ENCODE measurements around the gene VAC14. TPM values are rescaled to one million over a fixed set of nuclear protein-coding genes. Genes with fewer than 3 reads are reported as not detected.
"Not testable (repeated sequence)": the region's sequence is repeated elsewhere in the genome, so short reads cannot be mapped to it uniquely, and the experiment has no call there.

VAC14 gene
- total and polyA plus RNA-seq, 4 donors: 19.8 to 25.0 (median 24.7) TPM

GRCh38 chr16:70678898-70679670 is 121.9 kb downstream of the VAC14 start:
- Histone ChIP-seq H3K27me3 (ENCODE audit: control insufficient read depth in 1 of 2, insufficient read depth in 2 of 2, low read length in 1 of 2) (no peaks in the 10 kb centered on the region), H3K9me3 (ENCODE audit: control insufficient read depth, low read length) (no peaks in the 10 kb centered on the region), H3K4me3 (ENCODE audit: low read length in 2 of 2) (no peak overlapping the region), H3K27ac (ENCODE audit: low read depth in 1 of 2, low read length in 2 of 2) (no peak overlapping the region), H3K36me3 (ENCODE audit: control insufficient read depth in 1 of 2, insufficient read depth in 2 of 2, low read length in 1 of 2) (peaks cover 0 to 5% of the 10 kb centered on the region in 2 donors), H3K4me1 (ENCODE audit: control insufficient read depth in 1 of 2, insufficient read depth in 2 of 2, low read length in 2 of 2) (no peaks in the 10 kb centered on the region)
- intact Hi-C loops (cut with DNase I): loop anchor here in 1 of 2 donors (10.0 kb wide), 1 partner anchor 676 kb away; the partner anchor contains the start of gene CALB2
- WGBS, 2 donors: 81% methylated on average over 27 to 31 of the region's 31 CpGs
- ATAC-seq (ENCODE audit: low FRiP score) (no peak), DNase-seq (peak; percentile 44 to 64)

DNA sequence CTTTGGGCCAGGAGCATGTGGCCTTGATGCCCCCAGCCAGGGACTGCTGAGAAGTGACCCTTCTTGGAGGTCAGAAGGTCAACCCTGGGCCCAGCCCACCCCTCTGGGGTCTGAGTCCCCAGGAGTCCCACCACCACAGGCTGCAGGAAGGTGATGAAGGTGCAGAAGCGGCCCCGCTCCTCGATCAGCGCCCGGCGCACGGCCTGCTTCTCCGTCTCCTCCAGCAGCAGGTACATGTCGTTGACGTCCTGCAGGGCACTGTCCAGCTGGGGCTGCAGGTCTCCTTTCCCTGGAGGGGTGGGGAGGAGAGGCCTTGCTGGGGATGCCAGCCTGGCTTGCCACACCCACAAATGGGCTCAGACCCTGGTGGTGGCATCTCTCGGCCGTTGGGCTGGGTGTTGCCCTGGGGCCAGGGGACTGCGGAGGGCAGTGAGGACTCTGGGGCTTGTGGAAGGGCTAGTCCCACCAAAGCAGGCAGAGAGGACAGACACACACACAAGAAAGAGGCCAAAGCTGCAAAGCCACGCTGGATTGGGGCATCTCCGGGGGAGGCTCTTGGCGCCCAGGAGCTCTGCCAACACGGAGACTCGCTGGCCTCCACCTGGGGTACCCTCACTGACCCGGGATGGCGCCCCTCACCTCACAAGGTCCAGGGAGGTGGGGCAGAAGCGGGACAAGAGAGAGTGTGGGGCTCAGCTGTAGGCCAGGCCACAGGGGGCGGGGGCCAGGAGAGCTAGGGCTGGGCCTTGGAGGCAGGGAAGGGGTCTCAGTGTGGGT is 122.6 kb downstream of the VAC14 start:
- H3K27me3 ChIP-seq (ENCODE audit: control insufficient read depth in 1 of 2, insufficient read depth in 2 of 2, low read length in 1 of 2): no peaks in the 10 kb centered on the region
- DNase-seq: peak; percentile 46 to 76
- no peak overlapping the region for H3K27ac ChIP-seq (ENCODE audit: low read depth in 1 of 2, low read length in 2 of 2)
- no peak for ATAC-seq (ENCODE audit: low FRiP score)
- 83 to 85% methylated on average over 22 of the region's 22 CpGs for WGBS, 2 donors
- H3K4me3 ChIP-seq (ENCODE audit: low read length in 2 of 2): no peak overlapping the region
- intact Hi-C loops (cut with DNase I): loop anchor here in 1 of 2 donors (10.0 kb wide), 1 partner anchor 676 kb away; the partner anchor contains the start of gene CALB2
- no peaks in the 10 kb centered on the region for H3K9me3 ChIP-seq (ENCODE audit: control insufficient read depth, low read length)
- H3K4me1 ChIP-seq (ENCODE audit: control insufficient read depth in 1 of 2, insufficient read depth in 2 of 2, low read length in 2 of 2): no peaks in the 10 kb centered on the region
- peaks cover 0 to 5% of the 10 kb centered on the region in 2 donors for H3K36me3 ChIP-seq (ENCODE audit: control insufficient read depth in 1 of 2, insufficient read depth in 2 of 2, low read length in 1 of 2)

GRCh38 chr16:70677499-70678120 is 123.3 kb downstream of the VAC14 start:
- no peaks in the 10 kb centered on the region for H3K9me3 ChIP-seq (ENCODE audit: control insufficient read depth, low read length)
- DNase-seq: peak in 1 of 2 donors; percentile 57
- intact Hi-C loops (cut with DNase I): loop anchor here in 1 of 2 donors (10.0 kb wide), 1 partner anchor 677 kb away; the partner anchor contains the start of gene CALB2
- no peaks in the 10 kb centered on the region for H3K4me1 ChIP-seq (ENCODE audit: control insufficient read depth in 1 of 2, insufficient read depth in 2 of 2, low read length in 2 of 2)
- H3K27ac ChIP-seq (ENCODE audit: low read depth in 1 of 2, low read length in 2 of 2): no peak overlapping the region
- peak; percentile 3 for ATAC-seq (ENCODE audit: low FRiP score)
- H3K4me3 ChIP-seq (ENCODE audit: low read length in 2 of 2): no peak overlapping the region
- WGBS, 2 donors: 87% methylated on average over 14 to 15 of the region's 15 CpGs
- no peaks in the 10 kb centered on the region for H3K27me3 ChIP-seq (ENCODE audit: control insufficient read depth in 1 of 2, insufficient read depth in 2 of 2, low read length in 1 of 2)
- H3K36me3 ChIP-seq (ENCODE audit: control insufficient read depth in 1 of 2, insufficient read depth in 2 of 2, low read length in 1 of 2): peaks cover 0 to 5% of the 10 kb centered on the region in 2 donors

DNA sequence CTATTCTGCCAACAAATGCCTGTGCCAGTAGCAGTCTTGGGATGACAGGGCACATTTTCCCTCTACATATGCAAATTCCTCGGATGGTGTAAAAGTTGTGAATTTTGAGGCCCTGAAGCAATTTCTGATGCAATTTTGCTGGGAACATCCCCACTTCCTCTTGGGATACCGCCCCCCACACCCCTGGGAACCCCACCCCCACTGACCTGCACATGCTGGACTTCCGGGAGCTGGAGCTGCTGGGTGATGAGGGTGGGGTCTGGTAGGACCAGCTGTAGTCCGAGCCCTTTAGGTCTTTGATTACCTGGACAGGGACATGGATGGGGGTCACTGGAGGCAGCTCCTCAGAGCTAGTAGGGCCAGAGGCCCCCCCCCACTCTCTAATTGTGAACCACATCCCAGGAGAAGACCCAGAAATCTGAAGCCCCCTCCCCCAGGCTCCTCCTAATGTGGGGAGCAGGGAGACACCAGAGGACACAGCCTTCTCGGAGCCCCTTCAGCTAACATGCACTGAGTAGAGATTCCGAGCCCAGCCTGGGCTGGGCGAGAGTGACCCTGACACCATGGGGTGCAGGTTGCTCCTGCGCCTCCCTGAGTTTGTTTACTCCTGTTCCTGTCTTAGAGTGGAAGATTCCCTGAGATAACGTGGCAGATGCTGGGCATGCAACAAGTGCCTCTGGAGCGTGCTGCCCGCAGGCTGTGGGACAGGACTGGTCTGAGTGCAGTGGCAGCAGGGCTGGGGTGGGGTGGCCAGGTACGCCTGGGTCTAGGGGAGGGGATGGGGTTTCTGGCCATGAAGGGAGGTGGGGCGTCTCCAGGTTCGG is 124.1 kb downstream of the VAC14 start:
- DNase-seq (peak; percentile 41 to 56), ATAC-seq (ENCODE audit: low FRiP score) (no peak)
- no peaks in the 10 kb centered on the region for H3K4me1 ChIP-seq (ENCODE audit: control insufficient read depth in 1 of 2, insufficient read depth in 2 of 2, low read length in 2 of 2)
- no peak overlapping the region for H3K4me3 ChIP-seq (ENCODE audit: low read length in 2 of 2)
- no peaks in the 10 kb centered on the region for H3K9me3 ChIP-seq (ENCODE audit: control insufficient read depth, low read length)
- intact Hi-C loops (cut with DNase I): loop anchor here in 1 of 2 donors (10.0 kb wide), 1 partner anchor 678 kb away; the partner anchor contains the start of gene CALB2
- H3K27ac ChIP-seq (ENCODE audit: low read depth in 1 of 2, low read length in 2 of 2): no peak overlapping the region
- H3K36me3 ChIP-seq (ENCODE audit: control insufficient read depth in 1 of 2, insufficient read depth in 2 of 2, low read length in 1 of 2): peaks cover 0 to 5% of the 10 kb centered on the region in 2 donors
- 82 to 84% methylated on average over 14 of the region's 14 CpGs for WGBS, 2 donors
- H3K27me3 ChIP-seq (ENCODE audit: control insufficient read depth in 1 of 2, insufficient read depth in 2 of 2, low read length in 1 of 2): no peaks in the 10 kb centered on the region

DNA sequence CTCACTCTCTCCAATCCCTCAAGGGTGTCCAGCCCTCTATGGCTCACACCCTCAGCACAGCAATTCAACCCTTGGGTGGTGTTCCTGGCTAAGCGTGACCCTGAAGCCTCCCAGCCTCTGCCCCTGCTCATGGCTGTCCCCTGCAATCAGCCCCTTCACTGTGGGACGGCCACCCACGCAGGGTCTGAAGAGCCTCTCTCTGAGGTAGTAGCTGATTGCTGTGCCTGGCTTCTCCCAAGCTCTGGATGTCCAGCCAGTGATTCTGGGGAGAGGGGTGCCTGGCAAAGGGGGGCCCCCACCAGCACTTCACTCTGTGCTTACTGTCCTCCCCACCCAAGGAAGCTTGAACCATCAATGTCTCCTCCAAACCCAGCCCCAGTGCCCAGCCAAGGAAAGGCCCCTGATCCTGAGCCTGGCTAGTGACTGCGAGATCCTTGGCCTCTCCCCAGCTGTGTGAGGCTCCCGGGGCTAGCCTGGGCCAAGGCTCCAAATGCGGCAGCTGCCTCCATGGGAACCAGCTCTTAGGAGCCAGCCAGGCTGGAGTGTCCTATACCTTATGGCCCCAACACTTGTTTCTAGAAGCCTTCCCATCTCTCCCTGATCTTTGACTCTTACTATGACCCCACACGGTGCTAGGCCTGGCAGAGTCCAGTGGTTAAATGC is 125.0 kb downstream of the VAC14 start:
- Histone ChIP-seq H3K36me3 (ENCODE audit: control insufficient read depth in 1 of 2, insufficient read depth in 2 of 2, low read length in 1 of 2) (peaks cover 0 to 5% of the 10 kb centered on the region in 2 donors), H3K4me3 (ENCODE audit: low read length in 2 of 2) (no peak overlapping the region), H3K27me3 (ENCODE audit: control insufficient read depth in 1 of 2, insufficient read depth in 2 of 2, low read length in 1 of 2) (no peaks in the 10 kb centered on the region), H3K4me1 (ENCODE audit: control insufficient read depth in 1 of 2, insufficient read depth in 2 of 2, low read length in 2 of 2) (no peaks in the 10 kb centered on the region), H3K27ac (ENCODE audit: low read depth in 1 of 2, low read length in 2 of 2) (no peak overlapping the region), H3K9me3 (ENCODE audit: control insufficient read depth, low read length) (no peaks in the 10 kb centered on the region)
- ATAC-seq (ENCODE audit: low FRiP score): no peak
- 53 to 58% methylated on average over 7 of the region's 7 CpGs for WGBS, 2 donors
- intact Hi-C loops (cut with DNase I): loop anchor here in 1 of 2 donors (10.0 kb wide), 1 partner anchor 679 kb away; the partner anchor contains the start of gene CALB2
- peak; percentile 50 to 70 for DNase-seq

DNA sequence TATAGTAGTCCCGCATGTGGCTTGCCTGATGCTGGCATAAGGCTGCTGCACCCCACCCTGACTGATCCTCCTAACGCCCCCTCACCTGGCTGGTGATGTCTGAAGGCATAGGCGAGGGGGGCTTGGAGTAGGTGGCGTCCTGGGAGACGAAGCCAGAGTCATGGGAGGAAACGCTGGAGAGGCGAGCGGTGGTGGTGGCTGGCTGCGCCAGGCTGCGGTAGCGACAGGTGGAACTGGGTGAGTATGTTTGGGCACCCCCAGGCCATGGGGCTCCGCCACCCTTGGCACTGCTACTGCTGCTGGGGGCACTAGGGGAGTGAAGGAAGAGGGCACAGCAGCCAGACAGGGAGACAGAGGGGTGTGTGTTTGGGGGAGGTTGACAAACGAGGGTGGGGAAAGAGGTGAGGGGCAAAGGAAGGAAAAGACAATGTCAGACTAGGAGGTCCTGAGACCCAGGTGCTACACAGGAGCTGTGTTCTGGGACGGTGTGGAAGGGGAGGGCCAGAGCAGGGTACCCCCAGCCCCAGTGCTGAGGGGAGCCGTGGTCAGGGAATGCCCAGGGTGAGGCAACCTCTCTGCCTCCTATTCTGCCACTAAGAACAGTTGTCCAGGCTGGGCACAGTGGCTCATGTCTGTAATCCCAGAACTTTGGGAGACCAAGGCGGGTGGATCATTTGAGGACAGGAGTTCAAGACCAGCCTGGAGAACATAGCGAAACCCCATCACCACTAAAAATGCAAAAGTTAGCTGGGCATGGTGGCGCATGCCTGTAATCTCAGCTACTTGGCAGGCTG is 126.5 kb downstream of the VAC14 start:
- WGBS, 2 donors: 81 to 84% methylated on average over 18 of the region's 18 CpGs
- peak; percentile 30 to 59 for DNase-seq
- intact Hi-C loops (cut with DNase I): loop anchor here in 1 of 2 donors (10.0 kb wide), 1 partner anchor 680 kb away; the partner anchor contains the start of gene CALB2
- no peaks in the 10 kb centered on the region for H3K27me3 ChIP-seq (ENCODE audit: control insufficient read depth in 1 of 2, insufficient read depth in 2 of 2, low read length in 1 of 2)
- H3K4me3 ChIP-seq (ENCODE audit: low read length in 2 of 2): no peak overlapping the region
- no peak for ATAC-seq (ENCODE audit: low FRiP score)
- H3K27ac ChIP-seq (ENCODE audit: low read depth in 1 of 2, low read length in 2 of 2): no peak overlapping the region
- peaks cover 0 to 5% of the 10 kb centered on the region in 2 donors for H3K36me3 ChIP-seq (ENCODE audit: control insufficient read depth in 1 of 2, insufficient read depth in 2 of 2, low read length in 1 of 2)
- H3K4me1 ChIP-seq (ENCODE audit: control insufficient read depth in 1 of 2, insufficient read depth in 2 of 2, low read length in 2 of 2): no peaks in the 10 kb centered on the region
- H3K9me3 ChIP-seq (ENCODE audit: control insufficient read depth, low read length): no peaks in the 10 kb centered on the region

GRCh38 chr16:70670938-70671337 is 130.0 kb downstream of the VAC14 start:
- not testable (repeated sequence) for H3K4me3 ChIP-seq (ENCODE audit: low read length in 2 of 2); H3K27ac ChIP-seq (ENCODE audit: low read depth in 1 of 2, low read length in 2 of 2); ATAC-seq (ENCODE audit: low FRiP score); H3K27me3 ChIP-seq (ENCODE audit: control insufficient read depth in 1 of 2, insufficient read depth in 2 of 2, low read length in 1 of 2); H3K36me3 ChIP-seq (ENCODE audit: control insufficient read depth in 1 of 2, insufficient read depth in 2 of 2, low read length in 1 of 2); H3K9me3 ChIP-seq (ENCODE audit: control insufficient read depth, low read length); H3K4me1 ChIP-seq (ENCODE audit: control insufficient read depth in 1 of 2, insufficient read depth in 2 of 2, low read length in 2 of 2)
- peak; percentile 9 to 14 for DNase-seq
- WGBS, 2 donors: 91 to 95% methylated on average over 4 of the region's 4 CpGs
- intact Hi-C loops (cut with DNase I): loop anchor here in 1 of 2 donors (10.0 kb wide), 1 partner anchor 684 kb away; the partner anchor contains the start of gene CALB2

All from aorta (tissue), 5 donors.